GM12801 (cell line): ENCODE measurements around the gene DHRS13.

ENCODE experiments used
- TF ChIP-seq, protein P1 (sequence below): IDR thresholded peaks from one replicate; pipeline ENCODE4 v1.5.1; 2011; ENCODE audit warnings: control low read depth; ENCODE audit not compliant: insufficient read length; ENCODE audit errors: extremely low read depth

DHRS13 gene, protein sequence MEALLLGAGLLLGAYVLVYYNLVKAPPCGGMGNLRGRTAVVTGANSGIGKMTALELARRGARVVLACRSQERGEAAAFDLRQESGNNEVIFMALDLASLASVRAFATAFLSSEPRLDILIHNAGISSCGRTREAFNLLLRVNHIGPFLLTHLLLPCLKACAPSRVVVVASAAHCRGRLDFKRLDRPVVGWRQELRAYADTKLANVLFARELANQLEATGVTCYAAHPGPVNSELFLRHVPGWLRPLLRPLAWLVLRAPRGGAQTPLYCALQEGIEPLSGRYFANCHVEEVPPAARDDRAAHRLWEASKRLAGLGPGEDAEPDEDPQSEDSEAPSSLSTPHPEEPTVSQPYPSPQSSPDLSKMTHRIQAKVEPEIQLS

DNA sequence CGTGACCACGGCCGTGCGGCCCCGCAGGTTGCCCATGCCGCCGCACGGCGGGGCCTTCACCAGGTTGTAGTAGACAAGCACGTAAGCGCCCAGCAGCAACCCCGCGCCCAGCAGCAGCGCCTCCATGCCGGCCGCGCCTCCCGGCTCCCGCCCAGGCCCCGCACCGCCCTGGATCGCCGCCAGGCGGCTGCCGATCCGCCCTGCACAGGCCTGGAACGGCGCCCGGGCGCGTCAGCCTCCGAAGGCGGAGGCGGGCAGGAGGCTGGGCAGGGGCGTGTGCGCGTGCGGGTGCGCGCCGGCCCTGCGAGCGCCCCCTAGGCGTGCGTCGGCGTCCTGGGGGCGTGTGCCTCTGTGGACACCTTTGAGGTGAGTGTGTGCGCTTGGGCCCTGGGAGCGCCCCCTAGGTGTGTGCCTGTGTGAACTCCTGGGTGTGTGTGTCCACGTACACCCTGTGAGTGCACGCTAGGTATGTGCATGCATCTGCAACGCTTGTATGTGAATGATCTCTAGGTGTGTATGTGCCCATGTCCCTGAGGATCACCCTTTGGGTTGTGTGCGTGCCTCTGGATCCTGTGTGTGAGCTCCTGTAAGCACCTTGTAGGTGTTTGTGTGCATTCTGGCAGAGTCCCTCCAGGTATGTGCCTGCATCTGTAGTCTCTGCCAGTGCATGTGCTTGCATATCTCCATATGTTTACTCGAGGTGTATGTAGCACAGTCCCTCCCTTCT is at the start of gene DHRS13:
Gene DHRS13 (minus strand): TSS at position 261 of the 727 bp plus-strand sequence. CDS start 135 bp downstream, at position 126.
- TF ChIP-seq, protein P1, sequence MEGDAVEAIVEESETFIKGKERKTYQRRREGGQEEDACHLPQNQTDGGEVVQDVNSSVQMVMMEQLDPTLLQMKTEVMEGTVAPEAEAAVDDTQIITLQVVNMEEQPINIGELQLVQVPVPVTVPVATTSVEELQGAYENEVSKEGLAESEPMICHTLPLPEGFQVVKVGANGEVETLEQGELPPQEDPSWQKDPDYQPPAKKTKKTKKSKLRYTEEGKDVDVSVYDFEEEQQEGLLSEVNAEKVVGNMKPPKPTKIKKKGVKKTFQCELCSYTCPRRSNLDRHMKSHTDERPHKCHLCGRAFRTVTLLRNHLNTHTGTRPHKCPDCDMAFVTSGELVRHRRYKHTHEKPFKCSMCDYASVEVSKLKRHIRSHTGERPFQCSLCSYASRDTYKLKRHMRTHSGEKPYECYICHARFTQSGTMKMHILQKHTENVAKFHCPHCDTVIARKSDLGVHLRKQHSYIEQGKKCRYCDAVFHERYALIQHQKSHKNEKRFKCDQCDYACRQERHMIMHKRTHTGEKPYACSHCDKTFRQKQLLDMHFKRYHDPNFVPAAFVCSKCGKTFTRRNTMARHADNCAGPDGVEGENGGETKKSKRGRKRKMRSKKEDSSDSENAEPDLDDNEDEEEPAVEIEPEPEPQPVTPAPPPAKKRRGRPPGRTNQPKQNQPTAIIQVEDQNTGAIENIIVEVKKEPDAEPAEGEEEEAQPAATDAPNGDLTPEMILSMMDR, result no peak

DNA sequence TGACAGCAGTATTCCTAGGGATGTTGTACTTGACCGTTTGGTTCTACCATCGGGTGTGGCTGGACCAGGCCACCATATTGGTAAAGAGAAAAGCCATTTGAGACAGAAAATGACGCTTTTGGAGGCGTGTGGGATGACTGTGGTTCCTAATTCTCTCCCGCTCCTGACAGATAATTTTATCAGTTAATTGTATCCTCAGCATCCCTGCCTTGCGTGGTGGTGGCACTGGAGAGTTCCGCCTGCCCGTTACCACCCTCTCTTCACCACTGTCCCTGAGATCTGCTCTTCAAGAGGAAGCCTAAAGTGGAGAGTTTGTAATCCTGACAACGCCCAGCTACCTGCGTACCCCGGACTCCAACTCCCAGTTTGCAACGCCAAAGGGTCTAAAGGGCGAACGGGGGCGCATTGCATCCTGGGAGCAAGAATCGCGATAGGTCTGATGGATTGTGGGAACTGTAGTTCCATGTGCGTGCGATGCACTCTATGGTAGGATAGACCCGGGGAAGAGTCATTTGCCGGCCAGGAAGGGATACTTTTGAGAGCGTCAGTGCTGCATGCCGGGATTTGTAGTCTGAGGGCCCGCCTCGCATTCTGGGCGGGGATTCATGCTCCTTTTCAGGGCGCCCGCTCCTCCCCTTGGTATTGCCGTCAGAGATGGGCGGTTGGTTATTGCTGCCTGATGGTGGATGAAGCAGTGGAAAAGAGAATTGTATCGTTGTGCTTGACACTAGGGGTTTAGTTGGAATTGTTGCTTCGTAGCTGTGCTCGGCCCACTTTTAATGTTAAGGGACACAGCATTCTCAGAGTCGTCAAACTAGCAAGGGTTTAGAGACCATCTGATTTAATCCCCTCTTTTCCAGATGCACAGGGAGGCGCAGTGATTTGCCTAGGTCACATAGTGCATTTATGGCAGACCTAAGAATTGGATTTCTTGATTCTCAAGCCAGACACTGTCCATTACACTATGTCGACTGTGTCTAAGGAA is 49.4 kb upstream of the DHRS13 start:
- TF ChIP-seq, protein P1, result no peak

DNA sequence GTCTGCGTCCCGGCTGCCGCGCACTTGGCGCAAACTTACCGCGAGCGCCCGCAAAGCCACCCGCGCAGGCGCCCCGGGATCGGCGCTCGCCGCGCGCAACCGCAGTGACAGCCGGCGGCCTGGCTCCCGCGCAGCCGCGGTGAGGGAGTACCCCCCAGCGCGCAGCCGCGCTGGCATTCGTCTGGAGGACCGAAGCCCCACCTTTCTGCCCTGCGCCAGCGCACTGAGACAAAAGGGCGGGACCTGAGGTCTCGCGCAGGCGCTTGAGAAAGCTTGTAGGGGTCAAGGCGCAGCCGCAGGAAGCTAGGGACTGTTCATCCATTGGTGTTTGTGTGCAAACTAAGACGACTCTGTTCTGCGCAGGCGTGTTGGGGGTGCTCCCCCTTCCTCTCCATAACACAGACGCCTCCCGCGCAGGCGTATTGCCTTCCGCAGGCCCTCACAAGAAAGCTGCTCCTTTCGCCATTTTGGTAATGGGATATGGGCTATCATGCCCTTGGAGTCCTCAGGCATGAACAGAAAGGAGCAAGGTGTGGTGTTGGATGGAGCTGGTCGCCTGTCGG is 48.6 kb upstream of the DHRS13 start, which contains the start of gene PHF12:
Gene PHF12 (minus strand): TSS at position 91 of the 563 bp plus-strand sequence. CDS start 558 bp downstream, outside the sequence.
- TF ChIP-seq, protein P1, result no peak

DNA sequence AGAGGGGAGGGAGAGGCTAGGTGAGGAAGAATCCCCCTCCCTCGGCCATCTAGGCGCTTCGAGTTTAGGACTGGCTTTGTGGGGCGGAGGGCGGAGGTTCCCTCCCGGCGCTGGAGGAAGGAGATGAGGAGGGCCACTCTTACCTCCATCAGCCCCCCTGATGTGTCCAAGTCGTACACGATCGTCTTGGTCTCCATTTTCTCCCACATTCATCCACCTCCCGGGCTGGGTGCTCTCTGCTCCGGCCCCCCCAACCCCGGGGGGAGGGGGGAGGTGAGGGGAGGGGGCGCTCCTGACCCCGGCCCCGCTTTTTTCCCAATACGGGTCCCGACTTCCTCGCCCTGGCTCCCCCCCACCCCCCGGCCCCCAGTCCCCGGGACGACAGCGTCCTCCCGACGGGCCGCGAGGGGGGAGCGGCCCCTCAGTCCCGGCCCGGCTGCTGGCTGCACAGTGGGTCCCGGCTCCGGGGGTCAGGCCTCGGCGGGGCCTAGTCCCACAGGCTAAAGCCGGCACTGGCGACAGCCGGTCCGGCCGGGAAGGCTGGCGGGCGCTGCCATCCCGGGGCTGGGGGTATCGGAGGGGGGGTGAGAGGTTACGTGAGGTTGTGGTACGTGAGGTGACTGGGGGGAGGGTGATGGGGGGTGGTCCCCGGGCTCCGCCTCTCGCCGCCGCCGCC is 48.0 kb upstream of the DHRS13 start:
- TF ChIP-seq, protein P1, result no peak

DNA sequence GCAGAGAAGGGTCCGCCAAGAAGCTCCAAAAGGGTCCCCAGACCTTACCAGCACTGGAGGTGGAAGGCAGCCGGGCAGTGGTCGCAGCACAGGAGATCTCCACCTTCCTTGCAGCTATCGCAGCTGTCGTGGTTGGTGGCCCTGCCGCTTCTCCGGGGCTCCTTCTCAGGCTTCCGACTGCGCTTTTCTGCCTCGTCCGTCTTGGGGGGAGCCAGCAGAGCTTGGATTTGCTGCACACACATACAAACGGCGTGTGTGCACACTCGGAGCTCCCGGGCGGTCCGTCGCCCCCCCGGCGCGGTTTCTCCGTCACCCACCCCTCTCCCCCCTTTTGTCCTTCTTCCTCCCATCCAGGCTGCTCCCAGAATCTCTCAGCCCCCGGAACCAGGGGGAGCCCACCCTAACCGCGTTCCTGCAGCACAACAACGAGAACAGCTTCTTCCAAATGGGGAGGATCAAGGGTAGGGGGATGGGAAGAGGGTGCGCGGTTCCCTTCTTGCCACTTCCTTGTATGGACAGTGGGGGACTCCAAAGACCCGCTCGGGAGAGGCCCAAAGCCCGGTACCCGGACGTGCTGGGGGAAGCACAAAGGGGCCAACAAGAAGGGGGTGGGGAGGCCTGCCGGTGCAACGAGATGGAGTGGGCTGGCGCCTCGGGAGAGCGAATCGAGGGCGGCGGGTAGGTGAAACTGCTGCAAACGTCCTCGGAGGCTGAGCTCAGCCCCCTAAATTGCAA is 47.3 kb upstream of the DHRS13 start:
- TF ChIP-seq, protein P1, result no peak
